DMS79 treated with DMSO at 0.1 percent for 48 hours (cell line): ENCODE results near the gene GRAMD2B.
"Not testable (repeated sequence)": the region's sequence is repeated elsewhere in the genome, so short reads cannot be mapped to it uniquely, and the experiment has no call there.

Experiments
- DNase-seq: peaks from one replicate; lab custom pipeline; 2025; lab: John Stamatoyannopoulos, UW

The GRAMD2B gene, protein sequence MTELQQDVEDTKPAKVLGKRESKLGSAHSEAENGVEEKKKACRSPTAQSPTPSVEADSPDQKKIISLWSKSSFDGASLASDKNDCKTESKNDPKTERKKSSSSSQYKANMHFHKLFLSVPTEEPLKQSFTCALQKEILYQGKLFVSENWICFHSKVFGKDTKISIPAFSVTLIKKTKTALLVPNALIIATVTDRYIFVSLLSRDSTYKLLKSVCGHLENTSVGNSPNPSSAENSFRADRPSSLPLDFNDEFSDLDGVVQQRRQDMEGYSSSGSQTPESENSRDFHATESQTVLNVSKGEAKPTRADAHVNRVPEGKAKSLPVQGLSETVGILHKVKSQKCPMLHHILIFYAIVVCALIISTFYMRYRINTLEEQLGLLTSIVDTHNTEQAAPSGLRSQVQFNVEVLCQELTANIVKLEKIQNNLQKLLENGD

DNA sequence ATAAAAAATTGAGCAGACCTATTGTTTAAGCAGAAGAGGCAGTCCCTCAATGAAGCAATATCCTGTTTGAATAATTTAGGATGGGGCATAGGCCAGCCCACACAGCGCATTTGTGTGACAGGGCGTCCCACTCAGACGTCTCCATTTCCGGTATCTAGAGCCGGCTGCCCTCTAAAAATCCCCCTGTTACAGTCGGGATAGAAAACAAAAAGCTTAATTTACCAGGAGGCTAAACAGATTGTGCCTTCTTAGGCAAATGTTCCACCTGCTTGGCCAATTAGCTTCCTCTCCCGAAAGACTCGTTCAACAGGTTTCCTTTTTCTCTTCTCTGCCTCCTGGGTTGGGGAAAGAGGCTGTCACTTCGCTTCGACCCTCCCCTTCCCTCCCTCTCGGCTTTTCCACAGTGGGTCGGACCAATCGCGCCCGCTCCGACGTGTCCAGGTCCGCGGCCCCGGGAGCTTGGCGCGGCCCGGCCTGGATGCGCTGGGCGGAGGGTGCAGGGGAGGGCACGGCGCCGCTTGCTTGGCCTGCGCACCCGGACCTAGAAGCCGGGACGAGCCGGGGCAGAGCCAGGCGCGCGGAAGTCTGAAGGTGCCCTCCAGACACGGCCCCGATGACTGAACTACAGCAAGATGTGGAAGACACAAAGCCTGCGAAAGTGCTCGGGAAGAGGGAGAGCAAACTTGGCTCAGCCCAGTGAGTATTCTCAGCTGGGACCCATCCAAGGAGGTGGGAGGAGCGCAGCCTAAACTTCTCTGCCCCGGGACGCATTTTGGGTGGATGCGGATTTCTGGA is at the start of gene GRAMD2B:
GRAMD2B (plus strand) TSS at position 416 of the 795 bp plus-strand sequence; CDS start at position 614, 198 bp downstream.
- DNase-seq, result peak; percentile 60

DNA sequence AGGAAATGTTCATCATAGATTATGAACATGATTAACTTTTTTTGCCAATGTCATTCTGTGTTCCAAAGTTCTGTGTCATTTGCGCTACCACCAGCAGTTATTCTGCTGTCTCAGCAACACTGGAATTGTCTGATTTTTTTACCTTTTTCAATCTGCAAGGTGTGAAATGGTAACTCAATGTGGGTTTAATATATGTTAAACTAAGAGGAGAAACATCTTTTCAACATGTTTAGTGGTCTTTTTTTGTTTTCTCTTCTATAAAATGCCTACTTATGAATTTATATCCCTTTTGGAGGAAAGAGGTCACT is 49.1 kb upstream of the GRAMD2B start:
- DNase-seq, result no peak

DNA sequence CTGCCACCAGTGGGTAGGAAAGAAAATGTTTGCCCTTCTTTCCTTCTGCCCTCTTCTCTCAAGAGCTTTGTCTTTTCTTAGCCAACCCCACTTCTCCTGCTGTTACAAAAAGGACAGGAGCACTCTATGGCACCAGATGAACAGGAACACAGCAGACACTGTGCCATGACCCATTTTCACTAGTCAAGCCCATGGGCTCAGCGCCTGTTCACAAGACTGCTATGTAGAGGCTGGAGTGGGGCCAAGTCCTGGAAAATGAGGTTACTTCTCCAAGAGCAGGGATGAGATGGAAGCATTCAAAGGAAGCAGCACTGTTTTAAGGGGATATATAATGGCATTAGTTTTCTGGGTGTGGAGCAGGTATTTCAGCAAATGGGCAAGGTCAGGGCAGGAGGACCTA is 46.8 kb upstream of the GRAMD2B start:
- DNase-seq, result no peak

DNA sequence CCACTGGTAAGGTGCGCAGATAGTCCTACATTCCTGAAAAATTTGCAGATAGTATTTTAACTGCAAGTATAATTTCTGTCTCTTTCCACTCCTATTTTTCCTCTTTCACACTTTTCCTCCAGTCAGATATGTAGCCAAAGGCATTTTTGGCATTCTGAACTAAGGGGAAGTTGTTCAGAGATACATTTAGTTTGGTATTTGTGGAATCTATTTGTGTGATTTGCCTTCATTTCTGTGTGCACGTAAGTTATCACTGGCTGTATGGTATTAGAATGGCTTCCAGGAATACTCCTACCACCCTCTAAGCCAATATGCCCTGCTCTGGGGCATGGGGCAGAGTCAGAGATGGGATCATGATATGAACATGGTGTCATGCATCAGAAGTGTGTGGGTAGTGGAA is 45.8 kb upstream of the GRAMD2B start:
- DNase-seq, result no peak

DNA sequence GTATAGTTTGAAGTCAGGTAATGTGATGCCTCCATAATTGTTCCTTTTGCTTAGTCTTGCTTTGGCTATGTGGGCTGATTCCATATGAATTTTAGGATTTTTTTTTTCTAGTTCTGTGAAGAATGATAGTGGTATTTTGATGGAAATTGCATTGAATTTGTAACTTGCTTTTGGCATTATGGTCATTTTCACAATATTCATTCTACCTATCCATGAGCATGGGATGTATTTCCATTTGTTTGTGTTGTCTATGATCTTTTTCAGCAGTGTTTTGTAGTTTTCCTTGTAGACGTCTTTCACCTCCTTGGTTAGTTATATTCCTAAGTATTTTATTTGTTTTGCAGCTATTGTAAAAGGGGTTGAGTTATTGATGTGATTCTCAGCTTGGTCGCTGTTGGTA is 42.9 kb upstream of the GRAMD2B start:
- DNase-seq, result not testable (repeated sequence)

DNA sequence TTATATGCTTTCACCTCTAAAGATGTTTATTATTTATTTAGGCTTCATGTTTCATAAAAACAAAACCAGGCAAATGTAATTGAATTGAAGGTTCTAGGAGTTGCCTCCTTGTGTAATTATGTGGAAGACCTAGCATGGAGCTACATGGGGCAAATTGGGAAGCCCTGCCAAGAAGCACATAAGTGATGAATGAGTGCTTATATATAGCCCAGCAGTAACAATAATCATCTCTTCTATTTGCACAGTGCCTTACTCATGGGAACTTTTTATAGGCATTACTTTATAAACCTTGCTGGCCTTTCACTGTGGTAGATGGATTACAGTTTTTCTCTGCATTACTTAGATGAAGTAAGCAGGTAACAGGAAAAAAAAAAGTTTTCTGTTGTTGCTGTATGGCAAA is 40.0 kb upstream of the GRAMD2B start:
- DNase-seq, result no peak

DNA sequence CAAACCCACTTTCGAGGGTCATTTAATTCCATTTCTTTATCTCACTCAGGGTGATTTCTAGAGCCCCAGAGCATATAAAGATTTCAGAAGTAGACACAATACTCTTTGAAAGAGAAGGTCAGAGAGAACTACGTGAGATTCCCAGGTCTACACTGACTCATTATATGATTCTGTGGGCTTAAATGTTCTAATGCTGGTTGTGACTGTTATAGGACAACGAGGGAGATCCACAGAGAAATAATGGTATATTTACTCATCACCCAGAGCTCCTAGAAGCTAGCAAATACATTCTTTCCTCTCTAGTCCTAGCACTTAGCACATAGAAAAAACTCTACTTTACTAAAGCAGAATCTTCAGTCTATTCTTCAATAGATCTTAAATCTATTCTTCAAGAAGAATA is 39.4 kb upstream of the GRAMD2B start:
- no peak for DNase-seq

DNA sequence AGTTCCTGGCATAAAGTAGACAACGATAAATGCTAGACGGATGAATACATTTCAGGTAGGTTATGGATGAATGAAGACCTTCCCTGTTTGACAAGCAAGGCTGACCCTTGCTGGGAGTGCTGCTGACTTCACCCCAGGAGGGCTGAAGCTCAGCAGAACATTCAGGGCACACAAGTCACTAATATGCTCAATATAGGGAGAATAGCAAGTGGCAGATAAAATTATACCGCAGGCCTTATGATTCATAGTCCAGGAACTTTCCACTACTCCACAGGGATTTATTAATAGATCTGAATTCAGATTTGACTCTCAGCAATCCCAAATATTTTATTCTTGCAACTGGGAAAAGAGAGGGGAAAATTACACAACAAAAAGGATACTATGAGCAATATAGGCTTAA is 38.2 kb upstream of the GRAMD2B start:
- DNase-seq, result no peak

DNA sequence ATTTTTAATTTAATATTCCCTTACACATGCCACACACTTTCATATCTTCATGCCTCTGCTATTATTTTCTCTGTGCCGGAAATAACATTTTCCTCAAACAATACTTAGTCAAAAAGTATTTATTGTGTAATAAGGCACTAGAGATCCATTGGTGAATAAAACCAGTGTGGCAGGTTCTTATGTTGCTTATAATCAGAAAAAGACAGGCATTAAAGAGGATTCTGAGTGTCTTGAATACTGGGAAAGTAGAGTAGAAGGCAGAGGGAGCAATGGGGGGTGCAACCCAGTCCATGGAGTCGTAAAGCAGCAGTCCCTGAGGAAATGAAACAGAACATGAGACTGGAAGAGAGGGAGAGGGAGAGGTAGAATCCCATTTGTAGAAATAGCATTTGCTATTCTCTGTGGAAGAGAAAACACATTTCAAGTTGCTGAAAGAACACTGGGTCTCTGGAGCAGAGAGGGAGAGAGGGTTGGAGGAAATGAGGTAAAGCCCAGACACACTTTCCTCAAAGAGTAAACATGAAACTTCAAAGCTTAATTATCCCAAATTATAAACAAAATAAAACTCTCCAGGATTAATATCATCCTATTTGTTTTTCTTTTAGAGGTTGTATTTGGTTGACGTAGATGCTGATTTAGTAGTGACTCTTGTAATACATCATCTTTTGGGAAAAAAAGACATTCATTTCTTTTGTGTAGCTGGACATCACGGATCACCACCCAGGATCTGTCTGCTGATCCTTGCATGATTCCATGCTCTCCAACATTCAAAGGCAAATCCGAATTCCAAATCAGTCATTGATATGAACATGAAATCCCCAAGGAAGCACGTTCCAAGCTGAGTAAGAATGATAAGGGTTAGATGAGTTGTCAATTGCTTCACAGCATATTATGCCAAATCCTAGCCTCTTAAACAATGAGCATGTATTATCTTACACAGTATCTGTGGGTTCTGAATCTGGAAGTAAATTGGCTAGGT is 37.4 kb upstream of the GRAMD2B start:
- DNase-seq, result no peak

DNA sequence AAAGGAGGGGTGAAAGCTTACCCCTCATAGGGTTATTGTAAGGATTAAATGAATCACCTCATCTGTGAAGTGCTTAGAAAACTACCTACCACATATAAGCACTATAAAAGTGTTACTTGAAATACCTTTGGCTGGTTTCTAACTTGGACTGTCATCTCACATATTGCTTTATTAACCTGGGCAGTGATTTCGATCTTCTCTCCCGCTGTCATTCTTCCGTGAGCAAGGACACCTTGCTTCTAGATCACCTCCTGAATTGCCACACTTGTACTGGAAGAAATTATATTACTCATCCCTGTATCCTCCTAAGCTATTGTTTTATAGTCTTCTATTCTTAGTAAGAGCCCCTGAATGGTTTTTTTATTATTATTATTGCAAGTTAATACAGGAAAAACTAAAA is 34.0 kb upstream of the GRAMD2B start:
- no peak for DNase-seq

DNA sequence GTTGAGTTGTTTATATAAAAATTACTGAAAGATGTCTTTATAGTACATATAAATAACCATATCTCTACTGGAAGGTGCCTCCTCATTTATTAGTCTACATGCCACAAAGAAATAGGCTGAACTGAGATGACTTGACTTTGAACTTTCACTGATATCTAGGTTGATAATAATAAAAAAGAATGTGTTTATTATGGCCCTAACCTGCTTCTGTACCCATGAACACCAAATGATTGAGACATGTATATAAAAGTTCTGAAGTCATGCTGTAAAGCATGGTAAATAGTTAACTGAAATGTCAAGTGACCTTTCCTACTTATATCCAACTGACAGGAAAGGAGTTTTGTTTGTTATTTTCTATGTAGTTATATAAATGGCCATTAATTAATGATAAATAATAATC is 33.2 kb upstream of the GRAMD2B start:
- no peak for DNase-seq

DNA sequence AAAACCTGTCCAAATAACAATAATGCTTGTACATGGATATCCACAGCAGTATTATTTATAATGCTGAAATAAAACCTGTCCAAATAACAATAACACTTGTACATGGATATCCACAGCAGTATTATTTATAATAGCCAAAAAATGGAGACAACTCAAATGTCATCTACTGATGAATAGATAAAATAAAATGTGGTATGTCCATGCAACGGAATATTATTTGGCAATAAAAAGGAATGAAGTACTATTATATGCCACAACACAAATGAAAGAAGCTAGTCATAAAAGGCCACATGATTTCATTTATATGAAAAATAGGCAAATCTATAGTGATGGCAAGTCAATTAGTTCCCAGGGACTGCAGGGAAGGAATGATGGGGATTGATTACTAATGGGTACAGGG is 31.8 kb upstream of the GRAMD2B start:
- DNase-seq, result no peak

DNA sequence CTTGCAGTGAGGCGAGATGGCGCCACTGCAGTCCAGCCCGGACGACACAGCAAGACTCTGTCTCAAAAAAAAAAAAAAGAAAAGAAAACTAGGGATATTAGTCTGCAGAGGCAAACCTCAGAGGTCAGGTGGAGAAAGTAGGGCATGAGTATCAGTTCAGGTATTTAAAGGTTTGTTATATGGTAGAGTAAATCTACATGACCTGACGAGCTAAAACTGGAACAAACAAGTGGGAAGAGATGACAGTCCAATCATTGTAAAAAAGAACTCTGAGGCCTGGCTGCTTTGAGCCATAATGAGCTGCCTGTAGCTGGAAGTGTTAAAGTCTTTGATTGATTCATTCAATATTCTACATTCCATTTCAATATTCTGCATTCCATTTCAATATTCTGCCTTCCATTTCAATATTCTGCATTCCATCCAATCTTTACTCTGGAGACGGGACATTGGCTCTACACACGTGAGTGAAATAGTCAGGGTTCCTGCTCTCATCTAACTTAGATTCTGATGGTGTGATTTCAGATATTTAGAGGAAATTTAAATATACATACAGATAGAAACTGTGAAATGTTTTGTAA is 28.9 kb upstream of the GRAMD2B start:
- DNase-seq, result no peak

DNA sequence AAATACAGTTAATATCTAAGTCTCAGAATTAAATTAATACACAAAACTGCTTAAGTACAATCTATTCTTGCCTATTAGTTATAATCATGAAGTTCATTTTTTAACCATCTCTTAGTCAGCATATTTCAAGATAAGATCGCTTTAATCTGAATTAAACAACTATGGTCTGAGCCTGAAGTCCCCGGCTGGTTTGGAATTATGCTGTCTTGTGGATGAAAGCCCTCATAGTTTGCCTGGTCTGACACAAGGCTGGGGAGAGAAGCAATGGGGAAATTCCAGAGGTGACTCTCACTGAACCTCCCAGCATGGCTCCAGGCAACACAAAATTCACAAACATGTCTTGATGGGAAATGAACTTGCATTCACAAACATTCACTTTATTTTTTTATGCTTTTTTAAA is 28.0 kb upstream of the GRAMD2B start:
- DNase-seq, result no peak

DNA sequence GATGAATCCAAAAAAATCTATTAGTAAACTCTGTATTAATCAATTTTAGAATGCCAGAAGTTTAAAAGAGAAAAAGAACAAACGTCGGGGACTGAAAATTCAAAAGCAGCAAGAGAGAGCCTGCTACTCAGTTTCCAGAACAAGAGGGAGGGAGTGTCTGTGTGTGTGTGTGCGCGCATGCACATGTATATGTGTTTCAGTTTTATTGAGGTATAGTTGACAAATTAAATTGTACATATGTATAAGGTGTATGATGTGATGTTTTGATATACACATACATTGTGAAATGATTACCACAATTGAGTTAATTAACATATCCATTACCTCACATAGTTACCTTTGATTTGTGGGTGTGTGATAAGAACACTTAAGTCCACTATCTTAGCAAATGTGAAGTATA is 27.6 kb upstream of the GRAMD2B start:
- DNase-seq, result no peak

DNA sequence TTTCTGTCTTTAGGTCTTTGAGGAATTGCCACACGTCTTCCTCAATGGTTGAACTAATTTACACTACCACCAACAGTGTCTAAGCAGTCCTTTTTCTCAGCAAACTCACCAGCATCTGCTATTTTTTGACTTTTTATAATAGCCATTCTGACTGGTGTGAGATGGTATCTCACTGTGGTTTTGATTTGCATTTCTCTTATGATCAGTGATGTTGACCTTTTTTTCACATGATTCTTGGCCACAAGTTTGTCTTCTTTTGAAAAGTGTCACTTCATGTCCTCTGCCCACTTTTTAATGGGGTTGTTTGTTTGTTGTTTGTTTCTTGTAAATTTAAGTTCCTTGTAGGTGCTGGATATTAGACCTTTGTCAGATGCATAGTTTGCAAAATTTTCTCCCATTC is 26.5 kb upstream of the GRAMD2B start:
- not testable (repeated sequence) for DNase-seq

DNA sequence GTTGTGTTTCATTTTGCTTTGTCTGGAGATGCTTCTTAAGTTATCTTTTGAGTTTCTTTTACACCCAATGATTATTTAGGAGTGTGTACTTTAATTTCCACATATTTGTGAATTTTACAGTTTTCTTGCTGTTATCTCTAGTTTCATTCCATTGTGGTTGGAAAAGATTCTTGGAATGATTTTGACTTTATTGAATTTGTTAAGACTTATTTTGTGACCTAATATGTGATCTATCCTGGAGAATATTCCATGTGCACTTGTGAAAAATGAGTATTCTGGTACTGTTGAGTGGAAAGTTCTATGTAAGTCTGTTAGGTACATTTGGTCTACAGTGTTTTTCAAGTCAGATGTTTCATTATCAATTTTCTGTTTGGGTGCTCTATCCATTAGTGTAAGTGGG is 24.4 kb upstream of the GRAMD2B start:
- no peak for DNase-seq

DNA sequence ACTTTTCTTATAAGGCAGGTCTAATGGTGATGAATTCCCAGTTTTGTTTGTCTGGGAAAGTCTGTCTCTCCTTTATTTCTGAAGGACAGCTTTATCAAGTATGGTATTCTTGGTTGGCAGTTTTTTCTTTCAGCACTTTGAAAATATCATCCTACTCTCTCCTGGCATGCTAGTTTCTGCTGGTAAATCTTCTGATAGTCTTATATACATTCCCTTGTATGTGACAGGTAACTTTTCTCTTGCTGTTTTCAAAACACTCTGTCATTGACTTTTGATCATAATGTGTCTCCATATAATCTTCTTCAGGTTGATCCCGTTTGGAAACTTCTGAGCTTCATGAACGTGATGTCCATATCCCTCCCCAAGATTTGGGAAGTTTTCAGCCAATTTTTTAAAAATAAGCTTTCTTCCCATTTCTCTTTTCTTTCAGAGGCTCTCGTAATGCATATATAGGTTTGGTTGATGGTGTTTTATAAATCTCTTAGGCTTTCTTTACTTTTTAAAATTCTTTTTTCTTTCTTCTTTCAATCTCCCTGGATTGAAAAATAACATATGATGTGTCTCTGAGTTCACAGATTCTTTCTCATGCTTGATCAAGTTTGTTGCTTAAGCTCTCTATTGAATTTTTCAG is 22.5 kb upstream of the GRAMD2B start:
- DNase-seq, result no peak

DNA sequence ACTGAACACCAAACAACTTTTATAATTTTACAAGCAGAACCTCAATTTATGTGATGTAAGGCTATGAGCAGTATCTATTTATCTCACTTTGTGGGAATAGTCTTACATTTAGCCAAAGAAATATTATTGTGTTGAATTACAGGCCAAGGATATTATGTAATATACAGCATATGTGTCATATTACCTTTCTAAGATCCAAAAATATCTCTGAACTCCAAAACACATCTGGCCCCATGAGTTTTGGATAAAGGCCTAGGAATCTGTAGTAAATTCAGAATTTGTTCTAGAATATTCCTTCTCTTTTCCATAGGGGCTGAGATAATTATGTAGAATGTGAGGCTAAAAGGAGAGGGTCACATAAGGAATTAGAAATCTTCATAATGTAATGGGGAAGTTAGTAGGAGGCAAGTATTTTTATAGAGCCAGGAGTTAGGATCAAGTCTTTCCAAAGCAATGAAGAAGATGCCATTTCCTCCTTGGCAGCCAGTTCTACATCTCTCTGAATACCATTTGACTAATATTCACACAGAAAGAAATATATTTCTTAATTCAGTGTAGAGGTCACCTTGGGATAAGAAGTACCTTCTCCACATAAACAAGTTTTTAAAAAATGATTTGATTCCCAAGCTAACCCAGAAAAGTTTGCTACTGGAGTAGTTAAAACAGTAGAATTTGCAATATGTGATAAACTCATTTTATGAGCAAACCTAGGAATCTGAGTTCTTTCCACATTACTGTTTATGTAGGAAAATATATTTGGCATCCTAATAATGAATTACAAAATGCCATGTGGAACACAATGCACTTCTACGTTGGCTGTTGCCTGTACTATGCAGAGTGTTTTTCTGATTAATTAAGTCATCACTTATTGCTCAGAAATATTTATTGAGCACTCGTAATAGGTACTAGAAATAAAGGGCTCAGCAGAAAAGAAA is 20.3 kb upstream of the GRAMD2B start:
- no peak for DNase-seq

DNA sequence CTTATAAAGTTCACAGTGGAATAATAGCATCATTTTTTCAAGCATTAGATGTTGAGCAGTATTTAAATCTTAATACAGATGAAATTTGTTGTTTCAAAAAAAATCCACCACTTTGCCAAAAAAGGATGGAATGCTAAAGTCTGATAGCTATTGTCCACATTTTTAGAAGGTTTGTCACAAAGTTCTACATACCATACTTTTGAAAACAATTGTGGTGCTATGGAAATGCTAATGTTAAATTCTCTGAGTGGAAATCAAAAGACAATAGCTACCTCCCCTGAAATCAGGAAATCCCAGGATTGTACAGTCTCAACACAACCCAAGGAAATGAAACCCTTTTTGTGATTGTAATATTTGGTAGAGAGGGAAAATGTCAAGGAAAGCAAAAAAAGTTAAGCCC is 19.3 kb upstream of the GRAMD2B start:
- no peak for DNase-seq
